Measurements from ENCODE around the gene SLC5A10. TPM values are rescaled to one million over a fixed set of nuclear protein-coding genes. Genes with fewer than 3 reads are reported as not detected.
"Not testable (repeated sequence)": the region's sequence is repeated elsewhere in the genome, so short reads cannot be mapped to it uniquely, and the experiment has no call there.

The SLC5A10 gene
- polyA plus RNA-seq, 1 of the 3 experiments (the other 2 are of a cell fraction), result not detected

DNA sequence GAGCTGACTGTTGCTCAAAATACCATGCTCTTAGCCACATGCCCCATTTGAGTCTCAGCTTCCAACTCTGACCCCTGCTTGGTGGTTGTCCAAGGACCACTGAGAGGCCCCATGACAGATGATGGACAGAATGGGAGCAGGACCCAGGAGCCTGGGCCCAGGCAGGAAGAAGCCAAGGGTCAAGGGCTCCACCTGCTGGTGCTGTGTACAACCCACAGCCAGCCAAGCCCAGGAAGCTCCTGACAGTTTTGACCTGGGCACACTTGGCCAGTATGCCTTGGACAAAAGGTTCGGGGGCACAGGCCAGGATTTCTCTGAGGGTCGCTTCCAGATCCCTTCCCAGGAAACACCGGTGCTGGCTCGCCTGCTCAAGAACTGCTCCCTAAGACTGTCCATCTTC, 79.8 kb downstream of the SLC5A10 start:
- WGBS (ENCODE audit: low lambda C conversion rate), result 0% methylated on average over 1 of the region's 4 CpGs
- H3K9ac ChIP-seq; DNase-seq; H4K20me1 ChIP-seq (ENCODE audit: insufficient read depth); CTCF ChIA-PET; H3K4me2 ChIP-seq; H3K4me3 ChIP-seq (ENCODE audit: low read depth in 2 of 2, low read length in 1 of 2); H3F3A ChIP-seq (replicated peaks; ENCODE audit: insufficient read depth); H3K9me2 ChIP-seq; H3K27me3 ChIP-seq (ENCODE audit: insufficient read depth); H2AFZ ChIP-seq (ENCODE audit: low read depth); POLR2A ChIA-PET; H3K27ac ChIP-seq (ENCODE audit: low read depth in 2 of 2, low read length in 1 of 2); H3K79me2 ChIP-seq (ENCODE audit: insufficient read depth); H3K9me3 ChIP-seq; H3K4me1 ChIP-seq (ENCODE audit: control insufficient read depth in 1 of 2, insufficient read depth in 2 of 2, low read depth in 1 of 2, low read length in 1 of 2); H3K36me3 ChIP-seq (replicated peaks in 1 of 2; ENCODE audit: control insufficient read depth in 1 of 2, insufficient read depth in 2 of 2, low read length in 1 of 2): not testable (repeated sequence)
- TF ChIP-seq SMC3 (IDR thresholded peaks at IDR 0.05; ENCODE audit: low read depth, low read length), result peak; percentile 21; the same call in 1 of the 2 replicates
- peak; percentile 40 for TF ChIP-seq RAD21 (IDR thresholded peaks at IDR 0.05; ENCODE audit: low read length)

DNA sequence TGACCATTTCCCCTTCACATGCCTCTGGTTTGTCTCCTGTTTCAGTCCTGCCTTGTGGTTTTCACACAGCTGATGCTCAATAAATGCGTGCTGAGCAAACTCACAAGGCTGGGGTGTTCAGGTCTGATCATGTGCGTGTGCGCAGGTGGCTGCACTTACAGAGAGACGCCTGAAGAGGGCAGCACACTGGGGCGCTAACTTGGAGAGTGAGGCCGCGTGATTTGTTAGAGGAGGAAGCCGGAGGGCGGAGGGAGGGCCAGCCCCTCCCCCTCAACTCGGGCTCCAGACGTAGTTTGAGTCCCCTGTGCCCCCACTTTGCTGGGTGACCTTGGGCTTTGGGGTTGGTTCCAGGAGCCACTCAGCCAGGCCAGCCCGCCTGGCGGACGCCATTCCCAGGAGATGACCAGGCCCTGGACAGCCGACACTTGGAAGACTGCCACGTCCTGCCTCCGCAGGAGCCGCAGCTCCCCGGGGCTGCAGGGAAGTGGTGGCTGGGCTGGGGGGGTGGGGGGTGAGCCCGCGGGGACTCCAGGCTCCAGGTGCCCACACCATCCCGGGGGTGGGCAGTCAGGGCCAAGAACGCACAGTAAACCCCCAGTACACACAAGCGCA, 80.5 kb downstream of the SLC5A10 start:
- CTCF ChIA-PET; H3K27me3 ChIP-seq (ENCODE audit: insufficient read depth); H3K27ac ChIP-seq (ENCODE audit: low read depth in 2 of 2, low read length in 1 of 2); H3K4me3 ChIP-seq (ENCODE audit: low read depth in 2 of 2, low read length in 1 of 2); H3K9me3 ChIP-seq; H3K4me1 ChIP-seq (ENCODE audit: control insufficient read depth in 1 of 2, insufficient read depth in 2 of 2, low read depth in 1 of 2, low read length in 1 of 2); POLR2A ChIA-PET; H3K4me2 ChIP-seq; H2AFZ ChIP-seq (ENCODE audit: low read depth); H4K20me1 ChIP-seq (ENCODE audit: insufficient read depth); H3K79me2 ChIP-seq (ENCODE audit: insufficient read depth); DNase-seq; H3K36me3 ChIP-seq (replicated peaks in 1 of 2; ENCODE audit: control insufficient read depth in 1 of 2, insufficient read depth in 2 of 2, low read length in 1 of 2); H3K9ac ChIP-seq; H3K9me2 ChIP-seq; H3F3A ChIP-seq (replicated peaks; ENCODE audit: insufficient read depth): not testable (repeated sequence)
- WGBS (ENCODE audit: low lambda C conversion rate), result no CpG with 5 or more reads among the region's 24 CpGs

- CTCF ChIA-PET; H3K9me2 ChIP-seq; H2AFZ ChIP-seq (ENCODE audit: low read depth): not testable (repeated sequence)
Observed at GRCh38 chr17:19036186-19036585, 84.2 kb downstream of the SLC5A10 start.

GRCh38 chr17:19037547-19037946, 85.6 kb downstream of the SLC5A10 start:
- H3F3A ChIP-seq (replicated peaks; ENCODE audit: insufficient read depth); H4K20me1 ChIP-seq (ENCODE audit: insufficient read depth); H3K4me2 ChIP-seq; H3K4me3 ChIP-seq (ENCODE audit: low read depth in 2 of 2, low read length in 1 of 2); H3K9me2 ChIP-seq; POLR2A ChIA-PET; H3K9ac ChIP-seq; H2AFZ ChIP-seq (ENCODE audit: low read depth); H3K27me3 ChIP-seq (ENCODE audit: insufficient read depth); H3K79me2 ChIP-seq (ENCODE audit: insufficient read depth); H3K9me3 ChIP-seq; H3K36me3 ChIP-seq (replicated peaks in 1 of 2; ENCODE audit: control insufficient read depth in 1 of 2, insufficient read depth in 2 of 2, low read length in 1 of 2); DNase-seq; H3K4me1 ChIP-seq (ENCODE audit: control insufficient read depth in 1 of 2, insufficient read depth in 2 of 2, low read depth in 1 of 2, low read length in 1 of 2); H3K27ac ChIP-seq (ENCODE audit: low read depth in 2 of 2, low read length in 1 of 2); CTCF ChIA-PET: not testable (repeated sequence)
- WGBS (ENCODE audit: low lambda C conversion rate), result 0% methylated on average over 1 of the region's 6 CpGs

More at GRCh38 chr17:19036186-19036585, 84.2 kb downstream of the SLC5A10 start:
- DNase-seq; H3K27ac ChIP-seq (ENCODE audit: low read depth in 2 of 2, low read length in 1 of 2); H3K79me2 ChIP-seq (ENCODE audit: insufficient read depth); POLR2A ChIA-PET; H3K4me3 ChIP-seq (ENCODE audit: low read depth in 2 of 2, low read length in 1 of 2); H3K9ac ChIP-seq; H3K4me2 ChIP-seq; H3F3A ChIP-seq (replicated peaks; ENCODE audit: insufficient read depth); H3K4me1 ChIP-seq (ENCODE audit: control insufficient read depth in 1 of 2, insufficient read depth in 2 of 2, low read depth in 1 of 2, low read length in 1 of 2); H3K9me3 ChIP-seq; H3K27me3 ChIP-seq (ENCODE audit: insufficient read depth); H3K36me3 ChIP-seq (replicated peaks in 1 of 2; ENCODE audit: control insufficient read depth in 1 of 2, insufficient read depth in 2 of 2, low read length in 1 of 2); H4K20me1 ChIP-seq (ENCODE audit: insufficient read depth): not testable (repeated sequence)
- no CpG with 5 or more reads among the region's 6 CpGs for WGBS (ENCODE audit: low lambda C conversion rate)

GRCh38 chr17:19038007-19038406, 86.0 kb downstream of the SLC5A10 start:
- H3F3A ChIP-seq (replicated peaks; ENCODE audit: insufficient read depth); H2AFZ ChIP-seq (ENCODE audit: low read depth); H3K36me3 ChIP-seq (replicated peaks in 1 of 2; ENCODE audit: control insufficient read depth in 1 of 2, insufficient read depth in 2 of 2, low read length in 1 of 2); CTCF ChIA-PET; POLR2A ChIA-PET; H3K9me2 ChIP-seq; H3K4me2 ChIP-seq; H3K4me1 ChIP-seq (ENCODE audit: control insufficient read depth in 1 of 2, insufficient read depth in 2 of 2, low read depth in 1 of 2, low read length in 1 of 2); DNase-seq; H3K27me3 ChIP-seq (ENCODE audit: insufficient read depth); H4K20me1 ChIP-seq (ENCODE audit: insufficient read depth); H3K79me2 ChIP-seq (ENCODE audit: insufficient read depth); H3K9me3 ChIP-seq; H3K27ac ChIP-seq (ENCODE audit: low read depth in 2 of 2, low read length in 1 of 2); H3K4me3 ChIP-seq (ENCODE audit: low read depth in 2 of 2, low read length in 1 of 2); H3K9ac ChIP-seq: not testable (repeated sequence)
- no CpG with 5 or more reads among the region's 17 CpGs for WGBS (ENCODE audit: low lambda C conversion rate)

- H3K9me3 ChIP-seq; DNase-seq; H4K20me1 ChIP-seq (ENCODE audit: insufficient read depth); H3K27ac ChIP-seq (ENCODE audit: low read depth in 2 of 2, low read length in 1 of 2); H3K9me2 ChIP-seq; H3F3A ChIP-seq (replicated peaks; ENCODE audit: insufficient read depth); H3K4me3 ChIP-seq (ENCODE audit: low read depth in 2 of 2, low read length in 1 of 2); H2AFZ ChIP-seq (ENCODE audit: low read depth); H3K9ac ChIP-seq; H3K4me2 ChIP-seq; H3K4me1 ChIP-seq (ENCODE audit: control insufficient read depth in 1 of 2, insufficient read depth in 2 of 2, low read depth in 1 of 2, low read length in 1 of 2); H3K27me3 ChIP-seq (ENCODE audit: insufficient read depth); H3K36me3 ChIP-seq (replicated peaks in 1 of 2; ENCODE audit: control insufficient read depth in 1 of 2, insufficient read depth in 2 of 2, low read length in 1 of 2); POLR2A ChIA-PET; H3K79me2 ChIP-seq (ENCODE audit: insufficient read depth); CTCF ChIA-PET: not testable (repeated sequence)
- WGBS (ENCODE audit: low lambda C conversion rate), result no CpG with 5 or more reads among the region's 12 CpGs
Observed at GRCh38 chr17:19038730-19039129, 86.8 kb downstream of the SLC5A10 start.
